ENCODE measurements around the gene ZFAND2B. TPM values are rescaled to one million over a fixed set of nuclear protein-coding genes. Genes with fewer than 3 reads are reported as not detected.

ZFAND2B gene
- polyA plus RNA-seq, 1 donor (not counting 4 experiments of a cell fraction or from before 2014, with no cell fraction given), result 23.2 TPM

DNA sequence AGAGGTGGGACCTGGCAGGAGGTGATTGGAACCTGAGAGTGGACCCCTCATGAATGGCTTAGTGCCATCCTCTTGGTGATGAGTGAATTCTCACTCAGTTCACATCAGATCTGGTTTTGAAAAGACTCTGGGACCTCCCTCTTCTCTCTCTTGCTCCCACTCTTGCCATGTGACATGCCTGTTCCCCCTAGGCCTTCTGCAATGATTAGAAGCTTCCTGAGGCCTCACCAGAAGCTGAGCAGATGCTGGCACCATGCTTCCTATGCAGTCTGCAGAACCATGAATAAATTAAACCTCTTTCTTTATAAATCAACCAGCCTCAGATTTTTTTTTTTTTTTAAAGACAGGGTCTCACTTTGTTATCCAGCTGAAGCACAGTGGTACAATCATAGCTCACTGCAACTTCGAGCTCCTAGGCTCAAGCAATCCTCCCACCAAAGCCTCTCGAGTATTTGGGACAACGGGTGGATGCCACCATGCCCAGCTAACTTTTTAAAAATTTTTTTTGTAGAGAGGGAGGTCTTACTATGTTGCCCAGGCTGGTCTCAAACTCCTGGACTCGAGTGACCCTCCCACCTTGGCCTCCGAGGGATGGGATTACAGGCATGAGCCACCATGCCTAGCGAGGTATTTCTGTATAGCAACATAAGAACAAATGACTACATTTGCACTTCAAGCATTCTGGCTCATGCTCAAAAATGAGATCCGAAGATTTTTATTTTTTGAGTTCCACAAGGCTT, 2.0 kb upstream of the ZFAND2B start:
- no peak for DNase-seq (ENCODE audit: low read depth, low spot score)
- dilution Hi-C loops (cut with MboI; ENCODE audit: extremely low pct_ligation_motif_present, low sequenced_read_pairs), result no loop called here

GRCh38 chr2:219205165-219205538, 1.4 kb upstream of the ZFAND2B start:
- FAIRE-seq, result no peak

More for the DNA sequence above, 2.0 kb upstream of the ZFAND2B start:
- Histone ChIP-seq H4K20me1 (ENCODE audit: control insufficient read depth, extremely low read depth, insufficient read depth, low read length) (no peaks in the 10 kb centered on the region), H3K79me2 (ENCODE audit: control insufficient read depth, insufficient read depth, low read length) (no peaks in the 10 kb centered on the region), H3K9me1 (ENCODE audit: control insufficient read depth, extremely low read depth, insufficient read depth, low read length) (no peaks in the 10 kb centered on the region), H3K4me1 (ENCODE audit: control insufficient read depth, extremely low read depth, insufficient read depth, low read length) (peaks cover 16% of the 10 kb centered on the region), H3K4me3 (ENCODE audit: control insufficient read depth in 2 of 3, extremely low read depth in 1 of 3, insufficient read depth in 2 of 3, low read depth in 1 of 3, low read length in 3 of 3) (no peak overlapping the region), H3K4me2 (ENCODE audit: control insufficient read depth, extremely low read depth, insufficient read depth, low read depth, low read length) (no peak overlapping the region), H3K9ac (ENCODE audit: control insufficient read depth, extremely low read depth, insufficient read depth, low read length) (no peak overlapping the region), H2AFZ (ENCODE audit: control insufficient read depth, low read length) (no peak overlapping the region), H3K27me3 (ENCODE audit: control insufficient read depth, extremely low read depth, insufficient read depth, low read length) (no peaks in the 10 kb centered on the region), H3K27ac (ENCODE audit: control insufficient read depth, insufficient read depth, low read length) (no peak overlapping the region), H3K36me3 (ENCODE audit: control insufficient read depth in 2 of 2, extremely low read depth in 1 of 2, insufficient read depth in 2 of 2, low read length in 2 of 2) (peaks cover 7 to 13% of the 10 kb centered on the region in 2 experiments), H3K9me3 (ENCODE audit: control insufficient read depth, low read depth, low read length) (no peaks in the 10 kb centered on the region)
- TF ChIP-seq CTCF (optimal IDR thresholded peaks at IDR 0.05 in 1 of 3, IDR thresholded peaks at IDR 0.05 in 1 of 3, conservative IDR thresholded peaks at IDR 0.05 in 1 of 3; ENCODE audit: extremely low read depth in 1 of 3, insufficient read depth in 2 of 3, low read length in 3 of 3) (no peak), EZH2 (IDR thresholded peaks at IDR 0.05; ENCODE audit: low read length) (no peak)
- no peak for FAIRE-seq

More at GRCh38 chr2:219205165-219205538, 1.4 kb upstream of the ZFAND2B start:
- Histone ChIP-seq H3K4me1 (ENCODE audit: control insufficient read depth, extremely low read depth, insufficient read depth, low read length) (peaks cover 16% of the 10 kb centered on the region), H3K9me3 (ENCODE audit: control insufficient read depth, low read depth, low read length) (no peaks in the 10 kb centered on the region), H3K9me1 (ENCODE audit: control insufficient read depth, extremely low read depth, insufficient read depth, low read length) (no peaks in the 10 kb centered on the region), H3K79me2 (ENCODE audit: control insufficient read depth, insufficient read depth, low read length) (no peaks in the 10 kb centered on the region), H3K9ac (ENCODE audit: control insufficient read depth, extremely low read depth, insufficient read depth, low read length) (no peak overlapping the region), H2AFZ (ENCODE audit: control insufficient read depth, low read length) (no peak overlapping the region), H3K36me3 (ENCODE audit: control insufficient read depth in 2 of 2, extremely low read depth in 1 of 2, insufficient read depth in 2 of 2, low read length in 2 of 2) (peaks cover 7 to 13% of the 10 kb centered on the region in 2 experiments), H3K4me3 (ENCODE audit: control insufficient read depth in 2 of 3, extremely low read depth in 1 of 3, insufficient read depth in 2 of 3, low read depth in 1 of 3, low read length in 3 of 3) (no peak overlapping the region), H3K27me3 (ENCODE audit: control insufficient read depth, extremely low read depth, insufficient read depth, low read length) (no peaks in the 10 kb centered on the region), H3K27ac (ENCODE audit: control insufficient read depth, insufficient read depth, low read length) (no peak overlapping the region), H3K4me2 (ENCODE audit: control insufficient read depth, extremely low read depth, insufficient read depth, low read depth, low read length) (no peak overlapping the region), H4K20me1 (ENCODE audit: control insufficient read depth, extremely low read depth, insufficient read depth, low read length) (no peaks in the 10 kb centered on the region)
- TF ChIP-seq CTCF (optimal IDR thresholded peaks at IDR 0.05 in 1 of 3, IDR thresholded peaks at IDR 0.05 in 1 of 3, conservative IDR thresholded peaks at IDR 0.05 in 1 of 3; ENCODE audit: extremely low read depth in 1 of 3, insufficient read depth in 2 of 3, low read length in 3 of 3), result no peak
- TF ChIP-seq EZH2 (IDR thresholded peaks at IDR 0.05; ENCODE audit: low read length), result no peak
- dilution Hi-C loops (cut with MboI; ENCODE audit: extremely low pct_ligation_motif_present, low sequenced_read_pairs), result no loop called here
- DNase-seq (ENCODE audit: low read depth, low spot score), result no peak
